Left ventricle myocardium inferior (tissue), 1 donor: ENCODE measurements around the gene LRBA. TPM values are rescaled to one million over a fixed set of nuclear protein-coding genes. Genes with fewer than 3 reads are reported as not detected.

Experiments used
- DNase-seq: peaks from one replicate; pipeline ENCODE4 v3.0.0-alpha.2; 2020
- H3K27ac ChIP-seq: fragments of 200-600 bp; replicated peaks from 2 replicates; pipeline ENCODE4 v1.8.0; 2021
- H3K27me3 ChIP-seq: fragments of 200-600 bp; 2 replicates; pipeline ENCODE4 v1.8.0; 2021; ENCODE audit warnings: low read depth
- H3K36me3 ChIP-seq: fragments of 200-600 bp; 2 replicates; pipeline ENCODE4 v1.8.0; 2021
- H3K4me1 ChIP-seq: fragments of 200-600 bp; 2 replicates; pipeline ENCODE4 v1.8.0; 2021
- H3K4me3 ChIP-seq: fragments of 200-600 bp; 2 replicates; pipeline ENCODE4 v1.8.0; 2021; ENCODE audit warnings: mild to moderate bottlenecking, moderate library complexity
- H3K9me3 ChIP-seq: fragments of 200-600 bp; replicated peaks from 2 replicates; pipeline ENCODE4 v1.8.0; 2021
- intact Hi-C: fragments of 100-400 bp; cut with micrococcal nuclease; formaldehyde crosslinking; loops from one replicate; pipeline ENCODE4 v1.11.0; 2022
- total RNA-seq: library from RNA; stranded (reverse); fragmentation: NEBNext Ultra II Directional; extraction: Animal tissue kit (Norgen Biotek cat#: 25700); gene quantifications from one replicate; pipeline ENCODE4 v1.2.1, GENCODE V29; 2021
- TF ChIP-seq, protein P1 (sequence below): fragments of 200-600 bp; IDR thresholded peaks from 2 replicates; pipeline ENCODE4 v1.8.0; 2021; ENCODE audit warnings: antibody characterized with exemption, mild to moderate bottlenecking, borderline replicate concordance
- donor health status: DM: no; HTN: yes; CAD: no; lungs with severe emphysema.

Gene LRBA
- total RNA-seq, 1 donor from 2014 or later: 19.1 TPM

DNA sequence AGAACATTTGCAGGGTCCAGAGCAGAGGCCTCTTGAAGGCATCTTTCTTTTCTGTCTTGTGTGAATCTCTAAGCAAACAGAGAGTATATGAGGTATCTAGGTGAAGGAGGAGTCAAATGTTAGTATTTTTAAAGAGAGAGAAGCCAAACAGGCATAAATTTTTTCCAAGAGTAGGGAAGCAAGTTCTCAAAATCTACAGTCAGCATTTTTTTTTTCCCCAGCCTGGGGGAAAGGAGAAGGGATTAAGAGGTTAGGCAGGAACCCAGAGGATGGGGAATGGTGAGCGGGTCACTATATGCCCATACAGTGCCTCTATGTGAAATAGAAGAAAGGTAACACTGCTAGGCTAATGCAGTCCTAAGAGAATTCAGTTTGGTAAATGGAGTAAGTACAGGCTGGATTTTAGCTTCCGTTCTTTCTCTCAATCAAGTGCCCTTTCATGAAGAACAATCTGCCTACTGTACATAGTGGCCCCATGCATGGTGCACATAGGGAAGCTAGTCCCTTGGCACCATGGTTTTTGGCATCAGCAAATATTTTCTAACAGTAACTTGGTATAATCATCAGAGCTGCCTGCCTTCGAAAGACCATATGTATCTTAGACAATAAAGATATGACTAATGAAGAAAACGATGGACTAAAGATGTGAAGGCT is 596.2 kb downstream of the LRBA start:
- Histone ChIP-seq H3K27me3 (no peaks in the 10 kb centered on the region), H3K27ac (no peak overlapping the region), H3K4me1 (no peaks in the 10 kb centered on the region), H3K4me3 (no peak overlapping the region), H3K9me3 (no peaks in the 10 kb centered on the region), H3K36me3 (no peaks in the 10 kb centered on the region)
- DNase-seq: no peak
- intact Hi-C loops: no loop called here
- TF ChIP-seq, protein P1, sequence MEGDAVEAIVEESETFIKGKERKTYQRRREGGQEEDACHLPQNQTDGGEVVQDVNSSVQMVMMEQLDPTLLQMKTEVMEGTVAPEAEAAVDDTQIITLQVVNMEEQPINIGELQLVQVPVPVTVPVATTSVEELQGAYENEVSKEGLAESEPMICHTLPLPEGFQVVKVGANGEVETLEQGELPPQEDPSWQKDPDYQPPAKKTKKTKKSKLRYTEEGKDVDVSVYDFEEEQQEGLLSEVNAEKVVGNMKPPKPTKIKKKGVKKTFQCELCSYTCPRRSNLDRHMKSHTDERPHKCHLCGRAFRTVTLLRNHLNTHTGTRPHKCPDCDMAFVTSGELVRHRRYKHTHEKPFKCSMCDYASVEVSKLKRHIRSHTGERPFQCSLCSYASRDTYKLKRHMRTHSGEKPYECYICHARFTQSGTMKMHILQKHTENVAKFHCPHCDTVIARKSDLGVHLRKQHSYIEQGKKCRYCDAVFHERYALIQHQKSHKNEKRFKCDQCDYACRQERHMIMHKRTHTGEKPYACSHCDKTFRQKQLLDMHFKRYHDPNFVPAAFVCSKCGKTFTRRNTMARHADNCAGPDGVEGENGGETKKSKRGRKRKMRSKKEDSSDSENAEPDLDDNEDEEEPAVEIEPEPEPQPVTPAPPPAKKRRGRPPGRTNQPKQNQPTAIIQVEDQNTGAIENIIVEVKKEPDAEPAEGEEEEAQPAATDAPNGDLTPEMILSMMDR: no peak

DNA sequence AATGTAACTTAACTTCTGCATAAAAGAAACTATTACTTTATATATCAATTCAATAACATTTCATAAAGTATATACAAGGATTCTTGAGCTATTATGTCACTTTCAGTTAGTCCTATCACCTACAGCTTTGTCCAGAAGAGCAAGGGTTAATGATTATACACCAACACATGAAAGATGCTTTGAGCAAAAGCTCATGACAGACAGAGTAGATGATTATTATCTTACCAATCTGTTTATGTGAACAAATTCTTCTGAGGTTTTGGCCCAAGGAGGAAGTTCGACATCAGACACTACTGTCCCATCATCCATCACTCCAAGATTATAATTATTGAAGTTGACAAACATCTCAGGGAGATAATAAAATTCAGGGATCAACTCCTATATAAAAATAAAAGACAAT is 599.9 kb downstream of the LRBA start:
- H3K27ac ChIP-seq: no peak overlapping the region
- DNase-seq: no peak
- intact Hi-C loops: no loop called here
- no peaks in the 10 kb centered on the region for H3K4me1 ChIP-seq
- H3K9me3 ChIP-seq: no peaks in the 10 kb centered on the region
- no peaks in the 10 kb centered on the region for H3K27me3 ChIP-seq
- TF ChIP-seq, protein P1: no peak
- H3K36me3 ChIP-seq: no peaks in the 10 kb centered on the region
- H3K4me3 ChIP-seq: no peak overlapping the region

DNA sequence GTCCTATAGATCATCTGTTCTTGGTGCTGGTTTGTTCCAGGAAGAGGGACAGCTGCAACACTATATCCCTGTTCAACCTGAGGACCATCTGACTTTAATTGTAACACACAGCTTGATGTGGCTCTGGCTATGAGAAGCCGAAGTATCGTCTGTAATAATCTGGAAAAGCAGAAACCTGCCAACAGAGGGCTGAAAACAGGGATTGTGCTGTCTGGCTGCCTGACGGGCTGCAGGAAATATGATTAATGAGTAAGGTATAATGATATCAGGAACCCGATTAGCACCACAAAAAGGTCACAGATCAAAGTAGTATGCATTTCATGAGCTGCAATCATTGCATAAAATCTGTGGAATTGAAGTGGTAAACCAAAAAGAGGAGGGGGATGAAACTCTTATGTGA is 603.6 kb downstream of the LRBA start:
- TF ChIP-seq, protein P1: no peak
- intact Hi-C loops: no loop called here

DNA sequence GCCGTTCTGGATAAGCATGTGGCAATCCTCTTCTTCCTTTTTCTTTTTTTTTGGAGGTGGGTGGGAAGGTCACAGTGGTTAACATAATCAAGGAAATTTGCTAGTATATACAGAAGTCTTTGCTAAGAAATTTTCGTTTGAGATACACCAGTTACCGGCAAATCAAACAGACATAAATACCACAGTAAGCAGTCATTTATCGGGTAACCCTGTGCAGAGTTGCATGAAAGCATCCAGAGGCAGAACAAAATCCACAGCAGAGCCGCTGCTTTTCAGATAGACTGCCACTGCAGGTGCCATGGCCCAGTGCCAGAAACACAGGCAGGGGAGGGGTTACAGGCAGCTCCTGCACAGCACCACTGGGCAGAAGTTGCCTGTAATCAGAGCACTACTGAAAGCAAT is 612.2 kb downstream of the LRBA start:
- TF ChIP-seq, protein P1: no peak
- H3K27me3 ChIP-seq: no peaks in the 10 kb centered on the region
- no peaks in the 10 kb centered on the region for H3K36me3 ChIP-seq
- DNase-seq: peak; percentile 57
- peaks cover 4% of the 10 kb centered on the region for H3K4me1 ChIP-seq
- intact Hi-C loops: no loop called here
- no peak overlapping the region for H3K4me3 ChIP-seq
- H3K9me3 ChIP-seq: no peaks in the 10 kb centered on the region
- H3K27ac ChIP-seq: no peak overlapping the region

More for the DNA sequence above, 603.6 kb downstream of the LRBA start:
- no peak overlapping the region for H3K4me3 ChIP-seq
- no peaks in the 10 kb centered on the region for H3K27me3 ChIP-seq
- no peak overlapping the region for H3K27ac ChIP-seq
- no peaks in the 10 kb centered on the region for H3K4me1 ChIP-seq
- no peaks in the 10 kb centered on the region for H3K9me3 ChIP-seq
- no peaks in the 10 kb centered on the region for H3K36me3 ChIP-seq
- DNase-seq: no peak

DNA sequence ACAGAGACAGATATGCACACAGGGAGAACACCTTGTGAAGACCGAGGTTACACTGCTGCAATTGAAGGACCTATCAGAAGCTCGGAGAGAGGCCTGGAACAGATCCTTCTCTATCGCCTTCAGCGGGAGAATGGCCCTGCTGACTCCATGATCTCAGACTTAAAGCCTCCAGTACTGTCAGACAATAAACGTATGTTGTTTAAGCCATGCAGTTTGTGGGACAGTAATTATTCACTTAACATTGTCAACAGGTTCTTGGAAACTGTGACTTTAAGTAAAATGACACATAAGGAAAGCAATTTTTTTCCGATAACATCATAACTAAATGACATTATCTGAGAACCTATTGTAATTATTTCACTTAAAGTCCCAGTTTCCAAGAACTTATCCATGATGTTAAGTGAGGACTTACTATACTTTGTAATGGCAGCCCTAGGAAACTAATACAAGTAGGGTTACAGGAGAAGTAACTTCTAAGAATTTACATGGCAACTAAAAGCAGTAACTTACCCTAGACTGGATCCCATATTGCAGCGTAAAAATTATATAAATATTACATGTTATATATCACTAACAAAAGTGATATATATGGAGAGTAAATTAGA is 613.9 kb downstream of the LRBA start:
- TF ChIP-seq, protein P1: no peak
- Histone ChIP-seq H3K9me3 (no peaks in the 10 kb centered on the region), H3K27ac (no peak overlapping the region), H3K4me1 (peaks cover 4% of the 10 kb centered on the region), H3K27me3 (no peaks in the 10 kb centered on the region), H3K4me3 (no peak overlapping the region), H3K36me3 (no peaks in the 10 kb centered on the region)
- intact Hi-C loops: no loop called here
- DNase-seq: no peak
